Lower lobe of right lung (tissue), 2 donors: Measurements from ENCODE around the gene WDR43. TPM values are rescaled to one million over a fixed set of nuclear protein-coding genes. Genes with fewer than 3 reads are reported as not detected.

Source experiments
- ATAC-seq, 2 donors: fragments of 200-7000 bp; cut with Tn5 transposase; one replicate each; pipeline ENCODE4 v1.9.1; 2020 to 2022; ENCODE audit warnings: mild to moderate bottlenecking in 2 of 2, moderate library complexity in 2 of 2
- DNase-seq: peaks from one replicate; pipeline ENCODE4 v3.0.0-alpha.2; 2020
- H3K27ac ChIP-seq: fragments of 200-600 bp; one replicate; pipeline ENCODE4 v1.8.0; 2022
- H3K27me3 ChIP-seq: fragments of 200-600 bp; one replicate; pipeline ENCODE4 v1.8.0; 2022; ENCODE audit warnings: low read depth
- H3K36me3 ChIP-seq: fragments of 200-600 bp; one replicate; pipeline ENCODE4 v1.8.0; 2022; ENCODE audit warnings: mild to moderate bottlenecking
- H3K4me1 ChIP-seq: fragments of 200-600 bp; one replicate; pipeline ENCODE4 v1.8.0; 2022
- H3K4me3 ChIP-seq: fragments of 200-600 bp; one replicate; pipeline ENCODE4 v1.8.0; 2022; ENCODE audit warnings: mild to moderate bottlenecking
- H3K9me3 ChIP-seq: fragments of 200-600 bp; one replicate; pipeline ENCODE4 v1.8.0; 2022
- intact Hi-C: fragments of 100-400 bp; cut with DNase I; formaldehyde crosslinking; loops from one replicate; pipeline ENCODE4 v1.11.0; 2022
- total RNA-seq: library from RNA; stranded (reverse); fragmentation: NEBNext Ultra II Directional; extraction: Animal tissue kit (Norgen Biotek cat#: 25700); gene quantifications from one replicate; pipeline ENCODE4 v1.2.1, GENCODE V29; 2021
- TF ChIP-seq, protein P1 (sequence below): fragments of 200-600 bp; IDR thresholded peaks from one replicate; pipeline ENCODE4 v1.8.0; 2022; ENCODE audit warnings: antibody characterized with exemption, mild to moderate bottlenecking
- donor health status: DM: no; HTN: yes; CAD: no; lungs with severe emphysema.

The WDR43 gene
- total RNA-seq, 1 donor from 2014 or later: 27.9 TPM

DNA sequence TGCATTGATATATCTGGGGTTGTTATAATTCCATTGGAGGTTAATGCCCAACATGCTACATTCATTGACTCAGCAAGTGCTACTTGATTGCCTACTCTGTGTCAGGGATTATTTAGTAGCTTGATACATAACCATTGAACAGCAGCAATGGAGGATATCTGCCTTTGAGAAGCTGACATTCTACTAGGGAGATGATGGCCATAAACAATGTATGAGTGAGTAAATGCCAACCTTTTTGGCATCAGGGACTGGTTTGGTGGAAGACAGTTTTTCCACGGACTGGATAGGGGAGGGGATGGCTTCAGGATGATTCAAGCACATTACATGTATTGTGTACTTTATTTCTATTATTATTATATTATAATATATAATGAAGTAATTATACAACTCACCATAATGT is 54.7 kb downstream of the WDR43 start:
- ATAC-seq: no peak
- intact Hi-C loops: no loop called here
- Histone ChIP-seq H3K9me3 (no peaks in the 10 kb centered on the region), H3K4me1 (peaks cover 22% of the 10 kb centered on the region), H3K27me3 (no peaks in the 10 kb centered on the region), H3K27ac (no peak overlapping the region), H3K36me3 (peaks cover 47% of the 10 kb centered on the region), H3K4me3 (no peak overlapping the region)
- TF ChIP-seq, protein P1, sequence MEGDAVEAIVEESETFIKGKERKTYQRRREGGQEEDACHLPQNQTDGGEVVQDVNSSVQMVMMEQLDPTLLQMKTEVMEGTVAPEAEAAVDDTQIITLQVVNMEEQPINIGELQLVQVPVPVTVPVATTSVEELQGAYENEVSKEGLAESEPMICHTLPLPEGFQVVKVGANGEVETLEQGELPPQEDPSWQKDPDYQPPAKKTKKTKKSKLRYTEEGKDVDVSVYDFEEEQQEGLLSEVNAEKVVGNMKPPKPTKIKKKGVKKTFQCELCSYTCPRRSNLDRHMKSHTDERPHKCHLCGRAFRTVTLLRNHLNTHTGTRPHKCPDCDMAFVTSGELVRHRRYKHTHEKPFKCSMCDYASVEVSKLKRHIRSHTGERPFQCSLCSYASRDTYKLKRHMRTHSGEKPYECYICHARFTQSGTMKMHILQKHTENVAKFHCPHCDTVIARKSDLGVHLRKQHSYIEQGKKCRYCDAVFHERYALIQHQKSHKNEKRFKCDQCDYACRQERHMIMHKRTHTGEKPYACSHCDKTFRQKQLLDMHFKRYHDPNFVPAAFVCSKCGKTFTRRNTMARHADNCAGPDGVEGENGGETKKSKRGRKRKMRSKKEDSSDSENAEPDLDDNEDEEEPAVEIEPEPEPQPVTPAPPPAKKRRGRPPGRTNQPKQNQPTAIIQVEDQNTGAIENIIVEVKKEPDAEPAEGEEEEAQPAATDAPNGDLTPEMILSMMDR: no peak
- DNase-seq: no peak

DNA sequence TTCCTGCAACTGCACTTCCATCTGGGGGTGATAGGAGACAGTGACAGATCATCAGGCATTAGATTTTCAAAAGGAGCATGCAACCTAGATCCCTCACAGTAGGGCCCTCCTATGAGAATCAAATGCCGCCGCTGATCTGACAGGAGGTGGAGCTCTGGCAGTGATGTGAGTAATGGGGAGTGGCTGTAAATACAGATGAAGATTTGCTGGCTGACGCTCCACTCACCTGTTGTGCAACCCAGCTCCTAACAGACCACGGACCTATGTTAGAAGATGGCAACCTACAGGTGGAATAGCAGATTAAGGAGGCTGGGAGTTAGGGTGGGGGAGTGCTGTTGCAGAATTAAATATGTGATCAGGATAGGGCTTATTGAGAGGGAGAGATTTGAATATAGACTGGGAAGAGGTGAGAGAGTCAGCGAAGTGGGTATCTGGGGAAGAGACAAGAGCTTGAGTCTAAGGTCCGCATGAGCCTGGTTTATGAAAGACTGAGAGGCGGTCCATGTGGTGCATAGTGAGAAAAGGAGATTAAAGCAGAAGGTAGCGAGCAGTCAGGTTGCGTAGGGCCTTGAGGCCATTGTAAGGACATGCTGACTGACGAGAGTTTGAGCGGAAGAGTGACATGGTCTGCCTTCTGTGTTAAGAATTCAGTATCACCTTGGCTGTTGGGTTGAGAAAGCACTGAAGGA is 55.3 kb downstream of the WDR43 start:
- no peak for ATAC-seq
- Histone ChIP-seq H3K27ac (no peak overlapping the region), H3K36me3 (peaks cover 41% of the 10 kb centered on the region), H3K4me1 (peaks cover 22% of the 10 kb centered on the region), H3K4me3 (no peak overlapping the region), H3K27me3 (no peaks in the 10 kb centered on the region), H3K9me3 (no peaks in the 10 kb centered on the region)
- intact Hi-C loops: no loop called here
- TF ChIP-seq, protein P1: no peak
- no peak for DNase-seq

DNA sequence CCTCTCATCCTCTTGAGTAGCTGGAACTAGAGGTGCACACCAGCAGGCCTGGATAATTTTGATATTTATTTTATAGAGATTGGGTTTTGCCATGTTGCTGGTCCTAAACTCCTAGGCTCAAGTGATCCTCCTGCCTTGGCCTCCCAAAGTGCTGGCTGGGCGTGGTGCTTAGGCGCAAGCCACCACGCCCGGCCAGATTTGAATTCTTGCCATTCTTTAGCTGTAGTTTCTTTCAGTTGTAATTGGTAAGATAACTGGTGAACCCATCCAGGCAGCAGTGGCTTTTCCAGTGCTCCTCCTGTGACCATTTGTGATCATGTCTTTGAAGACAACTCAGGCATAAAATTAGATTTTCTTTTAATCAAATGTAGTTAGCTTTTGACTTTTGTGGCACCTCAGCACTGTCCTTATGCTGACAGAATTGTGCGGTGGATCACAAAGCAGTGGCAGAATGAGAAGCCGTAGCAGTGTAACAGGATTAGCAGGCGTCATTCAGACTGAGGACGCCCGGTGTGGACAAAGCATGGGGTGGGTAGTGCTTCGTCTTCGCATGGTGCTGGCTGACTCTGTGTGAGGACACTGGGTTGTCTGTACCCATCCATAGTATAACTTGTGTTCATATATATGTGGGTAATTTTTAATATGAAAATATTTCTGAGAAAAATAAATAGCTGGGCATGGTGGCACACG is 56.6 kb downstream of the WDR43 start:
- intact Hi-C loops: no loop called here
- TF ChIP-seq, protein P1: no peak
- H3K27ac ChIP-seq: peak overlapping the region; percentile 72

DNA sequence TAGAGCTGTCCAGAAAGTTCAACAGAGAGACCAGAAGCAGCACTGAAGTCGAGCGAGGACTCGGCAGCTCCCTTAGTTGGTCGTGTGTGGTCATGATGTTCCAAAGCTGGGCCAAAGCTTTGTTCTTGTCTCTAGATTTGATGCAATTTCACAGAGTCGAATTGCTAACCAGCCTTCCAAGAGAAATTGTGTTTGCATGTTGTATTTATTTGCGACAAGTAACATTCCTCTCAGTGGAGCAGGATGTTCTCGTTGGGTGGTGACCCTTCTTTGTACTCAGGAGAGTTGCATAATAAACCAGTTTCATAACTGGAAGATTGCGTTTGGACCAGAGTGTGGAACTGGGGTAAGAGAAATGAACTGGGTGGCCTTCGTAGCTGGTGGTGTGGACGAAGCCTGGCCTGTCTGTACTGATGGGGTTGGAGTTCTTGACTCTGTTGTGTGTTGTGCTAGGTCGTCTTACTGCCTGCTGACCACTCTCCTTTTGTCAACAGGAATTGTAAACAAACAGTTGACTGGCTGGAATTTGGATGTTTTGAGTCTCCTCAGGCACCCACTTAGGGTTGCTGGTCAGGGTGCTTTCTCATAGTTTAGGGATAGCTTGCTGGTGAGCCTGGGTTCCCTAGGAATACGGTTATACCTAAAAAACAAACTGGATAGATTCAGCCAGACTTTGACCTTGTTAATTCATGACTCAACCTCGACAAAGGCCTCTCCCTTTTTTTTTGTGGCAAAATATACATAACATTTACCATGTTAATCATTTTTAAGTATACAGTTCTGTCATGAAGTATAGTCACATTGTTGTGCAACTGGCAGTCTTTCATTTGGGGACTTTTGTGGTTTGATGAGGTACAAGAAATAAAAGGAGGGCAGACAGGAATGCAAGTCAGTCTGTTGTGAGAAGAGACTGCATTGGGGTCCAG is 57.7 kb downstream of the WDR43 start:
- intact Hi-C loops: no loop called here
- Histone ChIP-seq H3K36me3 (peaks cover 17% of the 10 kb centered on the region), H3K27ac (peak overlapping the region; percentile 72), H3K4me3 (no peak overlapping the region), H3K9me3 (no peaks in the 10 kb centered on the region), H3K4me1 (peaks cover 30% of the 10 kb centered on the region), H3K27me3 (no peaks in the 10 kb centered on the region)
- ATAC-seq: peak; percentile 87 to 89
- TF ChIP-seq, protein P1: no peak
- no peak for DNase-seq

More for the DNA sequence above, 56.6 kb downstream of the WDR43 start:
- Histone ChIP-seq H3K4me3 (no peak overlapping the region), H3K9me3 (no peaks in the 10 kb centered on the region), H3K27me3 (no peaks in the 10 kb centered on the region), H3K4me1 (peaks cover 24% of the 10 kb centered on the region), H3K36me3 (peaks cover 28% of the 10 kb centered on the region)
- no peak for ATAC-seq
- DNase-seq: no peak

DNA sequence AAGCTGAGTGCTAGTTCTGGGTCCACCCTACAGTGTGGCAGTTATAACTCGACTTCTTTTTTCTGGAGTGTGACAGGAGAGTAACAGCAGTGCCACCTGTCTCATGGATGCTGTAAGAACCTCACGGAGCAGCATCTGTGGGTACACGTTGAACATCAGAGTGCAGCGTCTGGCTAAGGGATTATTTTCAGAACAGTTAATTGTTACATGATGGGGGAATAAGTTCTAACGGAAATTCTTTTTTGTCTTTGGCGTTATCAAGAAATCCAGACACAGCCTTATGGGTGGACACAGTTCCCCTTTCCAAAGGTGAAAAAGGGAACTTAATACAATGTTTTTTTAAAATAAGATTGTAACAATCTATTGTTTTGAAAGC is 58.4 kb downstream of the WDR43 start:
- ATAC-seq (peak; percentile 32 to 42), DNase-seq (no peak)
- Histone ChIP-seq H3K27me3 (no peaks in the 10 kb centered on the region), H3K36me3 (peaks cover 13% of the 10 kb centered on the region), H3K9me3 (no peaks in the 10 kb centered on the region), H3K4me1 (peaks cover 30% of the 10 kb centered on the region), H3K4me3 (no peak overlapping the region), H3K27ac (peak overlapping the region; percentile 72)
- intact Hi-C loops: no loop called here
- TF ChIP-seq, protein P1: no peak
